HCT116 (cell line): ENCODE measurements around the gene TXNDC17.
A peak's percentile ranks its signal among the peaks of the same experiment; 100 is the strongest.

Experiments used
- CTCF ChIP-seq, 3 experiments: fragments of 200-600 bp in 1 of 3; sonication (generic) in 1 of 3; IDR thresholded peaks in 2 of 3; conservative IDR thresholded peaks in 1 of 3; 2 replicates each; pipeline ENCODE4 v1.5.1; 2012 to 2017; ENCODE audit warnings: low read depth in 2 of 3, low read length in 2 of 3, antibody characterized with exemption in 1 of 3, borderline replicate concordance in 1 of 3, control low read depth in 1 of 3, mild to moderate bottlenecking in 1 of 3, mixed read lengths in 1 of 3, mixed run types in 1 of 3, moderate library complexity in 1 of 3; ENCODE audit not compliant: insufficient read depth in 1 of 3
- EGR1 ChIP-seq: IDR thresholded peaks from 2 replicates; pipeline ENCODE4 v1.6.1; 2012; ENCODE audit warnings: low read depth
- EZH2 ChIP-seq: fragments of 200-600 bp; sonication (generic); IDR thresholded peaks from 2 replicates; pipeline ENCODE4 v1.6.1; 2017; ENCODE audit warnings: antibody characterized with exemption, mixed run types
- POLR2A ChIP-seq: IDR thresholded peaks from 2 replicates; pipeline ENCODE4 v1.7.0; 2011; ENCODE audit warnings: borderline replicate concordance; ENCODE audit not compliant: insufficient read depth, insufficient read length; ENCODE audit errors: extremely low read depth
- POLR2AphosphoS5 ChIP-seq: IDR thresholded peaks from 2 replicates; pipeline ENCODE4 v1.6.1; 2011; ENCODE audit warnings: mild to moderate bottlenecking, low read depth, low read length, moderate library complexity
- RAD21 ChIP-seq: IDR thresholded peaks from 2 replicates; pipeline ENCODE4 v1.6.1; 2012; ENCODE audit warnings: low read depth, mild to moderate bottlenecking
- SP1 ChIP-seq: IDR thresholded peaks from 2 replicates; pipeline ENCODE4 v1.6.1; 2012; ENCODE audit warnings: low read depth
- ZFX ChIP-seq: fragments of 450-650 bp; IDR thresholded peaks from 2 replicates; pipeline ENCODE4 v1.6.1; 2017
- ZNF274 ChIP-seq: fragments of 200-500 bp; sonication (Bioruptor generic); IDR thresholded peaks from 2 replicates; pipeline ENCODE4 v1.6.1; 2014; ENCODE audit warnings: mild to moderate bottlenecking, low read depth, low read length, inconsistent platforms

GRCh38 chr17:6666077-6666521 is 25.2 kb downstream of the TXNDC17 start:
- no peak for TF ChIP-seq POLR2AphosphoS5
- TF ChIP-seq CTCF (IDR thresholded peaks at IDR 0.05 in 2 of 3, conservative IDR thresholded peaks at IDR 0.05 in 1 of 3; ENCODE audit: borderline replicate concordance in 1 of 3, insufficient read depth in 1 of 3, low read depth in 2 of 3, low read length in 2 of 3), result peak; percentile 94 to 95 (median 95)
- no peak for TF ChIP-seq POLR2A
- no peak for TF ChIP-seq ZNF274
- no peak for TF ChIP-seq SP1
- TF ChIP-seq EZH2, result no peak
- peak; percentile 99 for TF ChIP-seq RAD21
- TF ChIP-seq EGR1, result no peak
- no peak for TF ChIP-seq ZFX
